ENCODE results near the gene TRIM74. TPM values are rescaled to one million over a fixed set of nuclear protein-coding genes. Genes with fewer than 3 reads are reported as not detected.
"Not testable (repeated sequence)": the region's sequence is repeated elsewhere in the genome, so short reads cannot be mapped to it uniquely, and the experiment has no call there.

The TRIM74 gene
- total RNA-seq, 1 donor from 2014 or later: 2.6 TPM

GRCh38 chr7:72913750-72914149, 55.5 kb downstream of the TRIM74 start:
- intact Hi-C loops (cut with micrococcal nuclease): loop anchor here (2.0 kb wide), 2 partner anchors 33 to 85 kb away; partner anchors contain the start of gene TYW1B

GRCh38 chr7:72911395-72911794, 57.9 kb downstream of the TRIM74 start:
- intact Hi-C loops (cut with micrococcal nuclease): not testable (repeated sequence)

Other genes starting within 250 kb of the TRIM74 start
- 3.3 and 3.9 TPM in 2 replicates for gene TYW1B, start 141.3 kb downstream of the TRIM74 start, total RNA-seq
- 56.9 and 58.3 TPM in 2 replicates for gene POM121, start 44.4 kb downstream of the TRIM74 start, total RNA-seq
- gene SPDYE8, start 60.3 kb upstream of the TRIM74 start, total RNA-seq: not detected in 2 replicates
- gene SPDYE11, start 88.4 kb upstream of the TRIM74 start, total RNA-seq: not detected in 2 replicates
- gene SPDYE9, start 116.6 kb upstream of the TRIM74 start, total RNA-seq: not detected in 2 replicates

All from T-helper 1 cell treated with Interleukin-12 subunit alpha and Interleukin-12 subunit beta and Interleukin-4 antibody, amounts not matched to agents 30 ng/mL and 1 ng/mL, for 36 hours (primary cell).